Activated CD4-positive, alpha-beta T cell treated with anti-CD3 and anti-CD28 coated beads for 36 hours (primary cell): ENCODE measurements around the gene FBXO31. TPM values are rescaled to one million over a fixed set of nuclear protein-coding genes. Genes with fewer than 3 reads are reported as not detected.
"Not testable (repeated sequence)": the region's sequence is repeated elsewhere in the genome, so short reads cannot be mapped to it uniquely, and the experiment has no call there.

Source experiments
- ATAC-seq: fragments of 200-7000 bp; cut with Tn5 transposase; one replicate; pipeline ENCODE4 v1.10.0; 2021; ENCODE audit warnings: mild to moderate bottlenecking, moderate library complexity
- CTCF ChIA-PET: fragments of 350-600 bp; sonication (Branson Sonifier 250); formaldehyde crosslinking; loops from one replicate; lab custom pipeline; 2021; ENCODE audit warnings: antibody characterized with exemption; lab: Charles Lee
- POLR2A ChIA-PET: fragments of 350-600 bp; sonication (Branson Sonifier 250); formaldehyde crosslinking; loops from one replicate; lab custom pipeline; 2021; ENCODE audit warnings: antibody characterized with exemption, inconsistent platforms; lab: Charles Lee
- DNase-seq: peaks from one replicate; pipeline ENCODE4 v3.0.0-alpha.2; 2020
- H3K27ac Mint-ChIP-seq: one replicate; pipeline ENCODE4 v1.8.0; 2021; ENCODE audit warnings: mixed read lengths
- H3K27me3 Mint-ChIP-seq: one replicate; pipeline ENCODE4 v1.8.0; 2021; ENCODE audit warnings: mixed read lengths
- H3K36me3 Mint-ChIP-seq: one replicate; pipeline ENCODE4 v1.8.0; 2021; ENCODE audit warnings: low read depth, mixed read lengths
- H3K4me1 Mint-ChIP-seq: one replicate; pipeline ENCODE4 v1.8.0; 2021; ENCODE audit warnings: mixed read lengths
- H3K4me3 Mint-ChIP-seq: one replicate; pipeline ENCODE4 v1.8.0; 2021; ENCODE audit warnings: mild to moderate bottlenecking, moderate library complexity, mixed read lengths
- H3K9me3 Mint-ChIP-seq: one replicate; pipeline ENCODE4 v1.8.0; 2021; ENCODE audit warnings: low read depth, mixed read lengths
- intact Hi-C, 2 experiments: fragments of 100-400 bp; cut with DNase I in 1 of 2; cut with micrococcal nuclease in 1 of 2; formaldehyde crosslinking; loops; one replicate each; pipeline versions ENCODE4 v1.14.2 to v1.15.1; 2022 to 2024; cut with DNase I, micrococcal nuclease
- total RNA-seq, 2 experiments: library from RNA; stranded (reverse); gene quantifications; one replicate each; pipeline ENCODE4 v1.2.3, GENCODE V29; 2021

The FBXO31 gene
- total RNA-seq, 2 experiments from 2014 or later = 26.8 to 33.0 TPM

- H3K9me3 Mint-ChIP-seq = no peaks in the 10 kb centered on the region
- CTCF ChIA-PET = interaction anchor here (0.7 to 1.9 kb wide), 4 partner anchors 9 to 512 kb away, joined by 3 to 17 read pairs (median 4); no protein-coding TSS in a partner anchor
- DNase-seq = no peak
- H3K27me3 Mint-ChIP-seq = no peaks in the 10 kb centered on the region
- peaks cover 11% of the 10 kb centered on the region for H3K36me3 Mint-ChIP-seq
- POLR2A ChIA-PET = interaction anchor here (0.6 to 1.1 kb wide), 6 partner anchors 9 to 1661 kb away, joined by 3 to 6 read pairs (median 4); partner anchors contain the start of genes BANP and C16orf95
- H3K4me3 Mint-ChIP-seq = peak overlapping the region; percentile 80
- H3K4me1 Mint-ChIP-seq = peaks cover 68% of the 10 kb centered on the region
- peak overlapping the region; percentile 83 for H3K27ac Mint-ChIP-seq
- intact Hi-C loops = loop anchor here (1.0 to 5.0 kb wide), 6 partner anchors 8 to 1827 kb away; partner anchors contain the start of genes BANP (in 1 of the 2), C16orf95 (in 1 of the 2) and MAP1LC3B (in 1 of the 2)
- peak; percentile 1 for ATAC-seq
Measured at GRCh38 chr16:87384162-87384874, 742 bp upstream of the FBXO31 start.

GRCh38 chr16:87382023-87382785, 1.4 kb downstream of the FBXO31 start:
- DNase-seq = peak; percentile 26
- Mint-ChIP-seq H3K27me3 (no peaks in the 10 kb centered on the region), H3K36me3 (peaks cover 23% of the 10 kb centered on the region), H3K4me1 (peaks cover 54% of the 10 kb centered on the region), H3K4me3 (peak overlapping the region; percentile 88), H3K9me3 (no peaks in the 10 kb centered on the region), H3K27ac (peak overlapping the region; percentile 86)
- CTCF ChIA-PET = interaction anchor here (1.0 to 2.6 kb wide), 2 partner anchors 12 to 60 kb away, joined by 3 to 14 read pairs; no protein-coding TSS in a partner anchor
- ATAC-seq = no peak
- POLR2A ChIA-PET = interaction anchor here (0.5 kb wide), 1 partner anchor 18 kb away, joined by 3 read pairs; no protein-coding TSS in a partner anchor
- intact Hi-C loops = loop anchor here (2.0 to 5.0 kb wide), 5 partner anchors 35 to 1825 kb away; partner anchors contain the start of genes MTHFSD (in 1 of the 2) and SLC7A5 (in 1 of the 2)

GRCh38 chr16:87380881-87381280, 2.7 kb downstream of the FBXO31 start:
- H3K27ac Mint-ChIP-seq = peak overlapping the region; percentile 92
- peaks cover 25% of the 10 kb centered on the region for H3K36me3 Mint-ChIP-seq
- peaks cover 58% of the 10 kb centered on the region for H3K4me1 Mint-ChIP-seq
- ATAC-seq (no peak), DNase-seq (no peak)
- H3K9me3 Mint-ChIP-seq = no peaks in the 10 kb centered on the region
- no peaks in the 10 kb centered on the region for H3K27me3 Mint-ChIP-seq
- ChIA-PET POLR2A (interaction anchor here (0.6 to 0.8 kb wide), 3 partner anchors 162 to 570 kb away, joined by 3 read pairs; partner anchors contain the start of genes BANP and SLC7A5), CTCF (interaction anchor here (0.5 to 2.6 kb wide), 2 partner anchors 13 to 85 kb away, joined by 3 to 14 read pairs; no protein-coding TSS in a partner anchor)
- intact Hi-C loops = loop anchor here (5.0 kb wide), 3 partner anchors 34 to 1824 kb away; no protein-coding TSS in a partner anchor
- H3K4me3 Mint-ChIP-seq = peak overlapping the region; percentile 88

GRCh38 chr16:87380403-87380802, 3.2 kb downstream of the FBXO31 start:
- Mint-ChIP-seq H3K27me3 (no peaks in the 10 kb centered on the region), H3K27ac (peak overlapping the region; percentile 92), H3K36me3 (peaks cover 27% of the 10 kb centered on the region), H3K9me3 (no peaks in the 10 kb centered on the region), H3K4me1 (peaks cover 59% of the 10 kb centered on the region), H3K4me3 (peak overlapping the region; percentile 88)
- DNase-seq (peak; percentile 28), ATAC-seq (no peak)
- CTCF ChIA-PET = interaction anchor here (0.5 to 2.6 kb wide), 2 partner anchors 14 to 85 kb away, joined by 3 to 14 read pairs; no protein-coding TSS in a partner anchor
- POLR2A ChIA-PET = interaction anchor here (0.7 to 0.8 kb wide), 2 partner anchors 163 to 489 kb away, joined by 3 read pairs; partner anchors contain the start of gene SLC7A5
- intact Hi-C loops = loop anchor here (5.0 kb wide), 3 partner anchors 33 to 1823 kb away; no protein-coding TSS in a partner anchor

- H3K4me1 Mint-ChIP-seq = peaks cover 53% of the 10 kb centered on the region
- H3K9me3 Mint-ChIP-seq, H3K27ac Mint-ChIP-seq, H3K27me3 Mint-ChIP-seq, DNase-seq, intact Hi-C loops, POLR2A ChIA-PET, H3K4me3 Mint-ChIP-seq, ATAC-seq: not testable (repeated sequence)
- CTCF ChIA-PET = interaction anchor here (0.6 kb wide), 2 partner anchors 99 to 1695 kb away, joined by 3 to 4 read pairs; no protein-coding TSS in a partner anchor
- H3K36me3 Mint-ChIP-seq = peaks cover 27% of the 10 kb centered on the region
Measured at GRCh38 chr16:87379312-87379752, 4.2 kb downstream of the FBXO31 start.

- intact Hi-C loops = no loop called here
- ChIA-PET POLR2A (no interaction called here), CTCF (interaction anchor here (1.0 kb wide), 1 partner anchor 52 kb away, joined by 3 read pairs; no protein-coding TSS in a partner anchor)
- H3K4me1 Mint-ChIP-seq = peaks cover 51% of the 10 kb centered on the region
- no peak for DNase-seq
- H3K4me3 Mint-ChIP-seq = no peak overlapping the region
- peaks cover 28% of the 10 kb centered on the region for H3K36me3 Mint-ChIP-seq
- peak overlapping the region; percentile 21 for H3K27ac Mint-ChIP-seq
- ATAC-seq = no peak
- H3K9me3 Mint-ChIP-seq = no peaks in the 10 kb centered on the region
- no peaks in the 10 kb centered on the region for H3K27me3 Mint-ChIP-seq
Measured at GRCh38 chr16:87376660-87377059, 6.9 kb downstream of the FBXO31 start.

- Mint-ChIP-seq H3K9me3 (no peaks in the 10 kb centered on the region), H3K27me3 (no peaks in the 10 kb centered on the region), H3K4me1 (peaks cover 46% of the 10 kb centered on the region), H3K27ac (peak overlapping the region; percentile 31), H3K4me3 (no peak overlapping the region), H3K36me3 (peaks cover 22% of the 10 kb centered on the region)
- intact Hi-C loops = no loop called here
- POLR2A ChIA-PET = interaction anchor here (1.0 kb wide), 1 partner anchor 17 kb away, joined by 3 read pairs; no protein-coding TSS in a partner anchor
- ATAC-seq = no peak
- DNase-seq = no peak
- CTCF ChIA-PET = interaction anchor here (0.7 to 1.0 kb wide), 2 partner anchors 51 to 67 kb away, joined by 3 read pairs; no protein-coding TSS in a partner anchor
Measured at GRCh38 chr16:87375426-87376135, 8.0 kb downstream of the FBXO31 start.

- CTCF ChIA-PET = interaction anchor here (0.5 to 0.6 kb wide), 2 partner anchors 122 to 630 kb away, joined by 3 read pairs; no protein-coding TSS in a partner anchor
- Mint-ChIP-seq H3K4me3 (no peak overlapping the region), H3K9me3 (no peaks in the 10 kb centered on the region), H3K36me3 (peaks cover 19% of the 10 kb centered on the region), H3K4me1 (peaks cover 41% of the 10 kb centered on the region), H3K27me3 (no peaks in the 10 kb centered on the region), H3K27ac (no peak overlapping the region)
- intact Hi-C loops = no loop called here
- DNase-seq (no peak), ATAC-seq (no peak)
- POLR2A ChIA-PET = interaction anchor here (0.5 to 0.6 kb wide), 2 partner anchors 9 to 379 kb away, joined by 3 to 4 read pairs; partner anchors contain the start of gene FBXO31
Measured at GRCh38 chr16:87374313-87374712, 9.3 kb downstream of the FBXO31 start.

GRCh38 chr16:87372305-87372704, 11.3 kb downstream of the FBXO31 start:
- POLR2A ChIA-PET = no interaction called here
- ATAC-seq (no peak), DNase-seq (no peak)
- intact Hi-C loops = no loop called here
- H3K4me3 Mint-ChIP-seq = no peak overlapping the region
- H3K27ac Mint-ChIP-seq = no peak overlapping the region
- peaks cover 55% of the 10 kb centered on the region for H3K4me1 Mint-ChIP-seq
- peaks cover 8% of the 10 kb centered on the region for H3K36me3 Mint-ChIP-seq
- CTCF ChIA-PET = no interaction called here
- H3K27me3 Mint-ChIP-seq = no peaks in the 10 kb centered on the region
- H3K9me3 Mint-ChIP-seq = no peaks in the 10 kb centered on the region

GRCh38 chr16:87371261-87371866, 12.2 kb downstream of the FBXO31 start:
- no peak overlapping the region for H3K4me3 Mint-ChIP-seq
- intact Hi-C loops = no loop called here
- ChIA-PET CTCF (no interaction called here), POLR2A (no interaction called here)
- H3K27me3 Mint-ChIP-seq = no peaks in the 10 kb centered on the region
- DNase-seq (peak; percentile 32), ATAC-seq (no peak)
- peaks cover 7% of the 10 kb centered on the region for H3K36me3 Mint-ChIP-seq
- no peaks in the 10 kb centered on the region for H3K9me3 Mint-ChIP-seq
- peaks cover 46% of the 10 kb centered on the region for H3K4me1 Mint-ChIP-seq
- no peak overlapping the region for H3K27ac Mint-ChIP-seq
